HG03045 (cell line): ENCODE data around the gene FMO4.
A peak's percentile ranks its signal among the peaks of the same experiment; 100 is the strongest.
"Not testable (repeated sequence)": the region's sequence is repeated elsewhere in the genome, so short reads cannot be mapped to it uniquely, and the experiment has no call there.

Experiments
- ATAC-seq: cut with Tn5 transposase; IDR thresholded peaks from one replicate; pipeline ENCODE4 v1.9.1; 2021; ENCODE audit warnings: mild to moderate bottlenecking, moderate library complexity; ENCODE audit not compliant: unreplicated experiment

Gene FMO4, protein sequence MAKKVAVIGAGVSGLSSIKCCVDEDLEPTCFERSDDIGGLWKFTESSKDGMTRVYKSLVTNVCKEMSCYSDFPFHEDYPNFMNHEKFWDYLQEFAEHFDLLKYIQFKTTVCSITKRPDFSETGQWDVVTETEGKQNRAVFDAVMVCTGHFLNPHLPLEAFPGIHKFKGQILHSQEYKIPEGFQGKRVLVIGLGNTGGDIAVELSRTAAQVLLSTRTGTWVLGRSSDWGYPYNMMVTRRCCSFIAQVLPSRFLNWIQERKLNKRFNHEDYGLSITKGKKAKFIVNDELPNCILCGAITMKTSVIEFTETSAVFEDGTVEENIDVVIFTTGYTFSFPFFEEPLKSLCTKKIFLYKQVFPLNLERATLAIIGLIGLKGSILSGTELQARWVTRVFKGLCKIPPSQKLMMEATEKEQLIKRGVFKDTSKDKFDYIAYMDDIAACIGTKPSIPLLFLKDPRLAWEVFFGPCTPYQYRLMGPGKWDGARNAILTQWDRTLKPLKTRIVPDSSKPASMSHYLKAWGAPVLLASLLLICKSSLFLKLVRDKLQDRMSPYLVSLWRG

DNA sequence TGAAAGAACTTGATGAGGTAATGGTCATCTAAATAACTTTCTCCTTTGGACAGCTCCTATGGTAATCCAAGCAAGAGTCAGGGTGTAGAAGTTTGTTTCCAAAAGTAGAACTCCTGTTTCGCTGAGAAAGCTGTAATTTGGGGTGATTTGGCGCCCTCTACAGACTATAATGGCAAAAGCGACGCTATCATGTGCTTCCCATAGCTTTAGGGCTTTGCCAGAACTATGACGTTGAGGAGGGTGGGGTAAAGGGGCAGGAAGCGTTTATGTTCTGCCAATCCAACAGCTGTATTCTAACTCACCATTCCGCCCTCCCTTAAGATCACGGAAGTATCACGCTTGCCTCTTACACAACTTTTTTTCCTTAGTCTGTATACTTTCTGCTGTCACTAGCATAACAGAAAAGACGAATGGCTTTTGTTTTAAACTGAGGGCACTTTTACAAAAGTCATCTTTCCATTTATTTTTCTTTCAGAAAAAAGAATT, at the start of gene FMO4:
FMO4 (plus strand) TSS at position 349 of the 486 bp plus-strand sequence. CDS start 5,643 bp downstream, outside the sequence.
- ATAC-seq, result peak; percentile 100

DNA sequence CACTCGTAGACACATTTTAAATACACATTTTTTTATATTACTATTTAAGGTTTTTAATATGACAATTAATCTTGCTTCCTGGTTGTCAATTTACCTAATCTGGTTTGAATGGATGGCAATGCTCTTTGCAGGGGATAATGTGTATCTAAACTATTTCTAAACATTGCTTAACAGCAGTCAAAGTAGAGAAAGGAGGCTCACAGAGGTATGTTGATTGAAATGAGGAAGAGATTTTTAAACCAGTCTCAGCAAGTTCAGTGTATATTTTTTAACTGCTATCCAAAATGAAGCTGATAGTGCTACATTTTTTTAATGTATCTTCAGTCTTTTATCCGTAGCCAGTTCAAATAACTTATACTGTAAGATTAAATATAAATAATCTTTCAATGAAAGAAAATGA, 48.3 kb upstream of the FMO4 start:
- no peak for ATAC-seq

DNA sequence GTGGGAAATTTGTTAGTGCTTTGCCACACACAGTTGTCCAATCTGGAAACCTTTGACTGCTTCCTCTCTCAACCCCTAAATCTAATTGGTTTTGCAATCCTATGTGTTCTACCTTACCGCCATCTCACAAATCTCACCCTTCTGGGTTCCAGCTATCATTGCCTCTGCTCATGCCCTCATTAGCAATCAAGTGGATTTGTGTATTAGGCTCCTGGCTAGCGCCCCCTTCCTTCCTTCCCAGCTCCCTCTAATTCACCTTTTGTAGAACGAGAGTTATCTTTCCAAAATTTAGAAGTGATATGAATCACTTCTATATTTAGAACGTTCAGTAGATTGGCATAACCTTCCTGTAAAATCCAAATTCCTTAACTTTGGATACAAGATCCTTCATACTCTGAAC, 47.1 kb upstream of the FMO4 start:
- ATAC-seq, result no peak

DNA sequence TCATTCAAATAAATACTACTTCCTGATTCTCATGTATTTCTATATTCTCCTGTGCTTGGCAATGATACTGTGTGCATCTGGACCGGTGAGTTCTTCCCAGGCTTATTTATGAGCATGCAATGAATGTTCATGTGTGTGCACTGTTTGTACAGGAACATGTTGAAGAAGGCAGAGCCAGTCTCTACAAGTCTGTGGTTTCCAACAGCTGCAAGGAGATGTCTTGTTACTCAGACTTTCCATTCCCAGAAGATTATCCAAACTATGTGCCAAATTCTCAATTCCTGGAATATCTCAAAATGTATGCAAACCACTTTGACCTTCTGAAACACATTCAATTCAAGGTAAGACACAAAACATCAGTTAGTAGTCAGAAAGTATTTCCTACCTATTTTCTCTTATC, 46.6 kb upstream of the FMO4 start:
- ATAC-seq, result no peak

DNA sequence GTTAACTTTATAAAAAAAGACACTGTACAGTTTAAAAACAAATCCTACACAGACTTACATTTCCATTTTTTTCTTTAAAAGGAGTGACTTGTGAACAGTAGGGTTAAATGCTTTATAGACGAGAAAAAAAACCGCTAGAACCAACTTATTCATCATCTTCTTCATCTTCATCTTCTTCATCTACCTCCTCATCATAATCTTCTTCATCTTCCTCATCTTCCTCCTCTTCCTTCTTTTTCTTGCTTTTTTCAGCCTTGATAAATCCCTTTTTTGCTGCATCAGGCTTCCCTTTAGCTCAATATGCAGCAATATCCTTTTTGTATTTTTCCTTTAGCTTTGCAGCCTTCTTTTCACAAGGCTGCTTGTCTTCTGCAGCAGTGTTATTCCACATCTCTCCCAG, 43.2 kb upstream of the FMO4 start:
- ATAC-seq, result no peak

DNA sequence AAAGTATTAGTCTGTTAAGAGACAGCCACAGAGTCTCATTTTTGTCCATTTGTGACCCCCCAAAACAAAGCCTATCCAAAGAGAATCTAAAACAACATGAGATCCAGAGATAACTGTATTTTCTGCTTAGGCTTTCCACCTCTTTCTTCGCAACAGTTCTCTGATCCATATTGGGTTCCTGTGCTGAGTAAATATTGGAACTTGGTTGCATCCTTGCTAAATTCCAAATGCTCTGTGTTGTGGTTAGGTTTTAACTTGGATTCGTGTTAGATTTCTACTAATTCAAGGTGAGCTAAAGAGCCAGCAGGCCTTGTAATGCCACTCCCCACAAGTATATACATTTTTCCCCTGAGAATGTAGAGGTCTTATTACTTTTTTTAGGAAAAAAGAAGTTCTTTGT, 36.4 kb upstream of the FMO4 start:
- no peak for ATAC-seq

DNA sequence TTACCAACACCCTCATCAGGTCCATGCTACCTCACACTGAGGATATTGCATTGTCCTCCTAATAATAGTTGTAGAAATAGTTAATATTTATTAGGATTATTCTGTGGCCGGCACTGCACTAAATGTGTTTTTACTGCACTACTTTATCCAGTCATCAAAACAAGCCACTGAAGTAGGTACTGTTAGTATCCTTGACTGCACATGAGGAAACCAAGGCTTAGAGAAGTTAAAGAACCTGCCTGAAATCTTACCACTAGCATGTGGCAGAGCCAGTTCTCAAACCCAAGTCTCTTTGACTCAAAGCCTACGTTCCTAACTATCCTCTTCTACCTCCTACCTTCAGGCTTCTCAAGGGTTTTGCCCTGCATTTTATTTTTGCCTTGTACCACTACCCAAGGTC, 34.7 kb upstream of the FMO4 start:
- no peak for ATAC-seq

DNA sequence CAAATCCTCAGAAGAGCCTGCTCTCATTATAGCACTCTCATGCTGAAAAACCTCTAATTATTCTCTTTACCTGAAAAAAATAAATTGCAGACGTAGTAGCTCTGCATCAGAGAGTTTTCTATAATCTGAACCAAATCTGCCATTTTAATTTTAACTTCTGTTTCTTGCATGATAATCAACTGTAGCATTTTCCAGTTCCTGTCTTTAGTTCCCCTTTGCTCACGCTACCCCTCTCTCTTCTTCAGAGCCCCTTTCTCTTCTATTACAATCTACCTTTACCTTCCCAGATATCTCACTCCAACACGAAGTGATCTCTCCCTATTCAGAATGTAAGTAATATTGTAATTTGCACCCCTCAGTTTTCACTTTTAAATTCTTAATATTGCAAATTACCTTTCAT, 34.3 kb upstream of the FMO4 start:
- ATAC-seq, result no peak

DNA sequence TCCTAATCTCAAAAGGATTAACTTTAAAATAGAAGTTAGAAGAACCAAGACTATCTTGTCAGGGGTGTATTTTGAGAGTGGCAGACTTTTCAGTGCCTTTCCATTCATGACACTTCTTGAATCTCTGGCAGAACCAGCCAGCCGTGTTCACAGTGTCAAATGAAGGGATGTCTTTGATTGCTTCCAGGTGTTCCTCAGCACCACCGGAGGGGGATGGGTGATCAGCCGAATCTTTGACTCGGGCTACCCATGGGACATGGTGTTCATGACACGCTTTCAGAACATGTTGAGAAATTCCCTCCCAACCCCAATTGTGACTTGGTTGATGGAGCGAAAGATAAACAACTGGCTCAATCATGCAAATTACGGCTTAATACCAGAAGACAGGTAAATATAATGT, 33.4 kb upstream of the FMO4 start:
- no peak for ATAC-seq

DNA sequence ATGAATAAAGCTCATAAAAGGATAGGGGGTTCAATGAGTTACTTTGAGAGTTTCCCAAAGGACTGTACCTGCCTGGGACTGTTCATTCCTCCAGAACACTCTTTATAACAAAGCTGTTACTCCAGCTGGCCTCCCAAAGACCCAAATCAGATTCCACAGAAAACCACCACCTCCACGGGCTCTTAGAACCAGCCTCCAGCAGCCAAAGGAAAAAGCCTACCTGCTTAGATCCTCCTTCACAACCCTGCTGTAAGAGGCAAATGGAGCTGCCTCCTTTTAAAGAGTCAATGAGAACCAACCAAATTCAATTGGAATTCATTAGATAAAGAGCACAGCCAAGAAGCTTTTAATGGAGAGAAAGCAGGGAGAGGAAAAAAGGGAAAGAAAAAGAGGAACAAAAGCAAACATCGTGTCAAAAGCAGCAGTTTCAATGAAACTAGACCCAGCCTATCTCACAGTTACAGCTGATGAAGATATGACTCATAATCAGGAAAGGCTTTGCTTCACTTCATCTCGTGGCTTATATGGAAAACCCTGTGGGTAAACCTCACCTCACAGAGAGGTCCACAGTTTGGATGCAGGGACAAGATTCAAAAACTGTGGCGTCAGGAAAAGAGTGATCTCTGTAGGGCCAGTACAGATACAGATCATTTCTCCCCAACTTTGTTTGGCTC, 27.8 kb upstream of the FMO4 start:
- ATAC-seq, result no peak

DNA sequence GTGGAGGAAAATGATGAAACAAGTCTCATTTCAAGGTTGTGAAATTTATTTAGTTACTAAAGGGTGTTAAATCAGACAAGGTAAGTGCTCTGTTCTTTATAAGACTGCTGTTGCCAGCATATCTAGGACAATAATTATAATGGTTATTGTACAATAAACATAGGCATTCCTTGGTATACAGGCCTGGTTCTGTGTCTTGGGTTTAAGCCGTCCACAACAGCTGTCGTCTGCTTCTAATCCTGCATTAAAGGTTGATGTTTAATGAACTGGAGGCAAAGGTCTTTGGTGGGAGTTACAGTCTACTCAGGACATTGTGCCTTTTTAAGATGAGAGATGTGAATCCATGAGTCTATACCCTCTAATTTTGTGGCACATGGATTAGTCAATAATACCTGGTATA, 23.4 kb upstream of the FMO4 start:
- no peak for ATAC-seq

DNA sequence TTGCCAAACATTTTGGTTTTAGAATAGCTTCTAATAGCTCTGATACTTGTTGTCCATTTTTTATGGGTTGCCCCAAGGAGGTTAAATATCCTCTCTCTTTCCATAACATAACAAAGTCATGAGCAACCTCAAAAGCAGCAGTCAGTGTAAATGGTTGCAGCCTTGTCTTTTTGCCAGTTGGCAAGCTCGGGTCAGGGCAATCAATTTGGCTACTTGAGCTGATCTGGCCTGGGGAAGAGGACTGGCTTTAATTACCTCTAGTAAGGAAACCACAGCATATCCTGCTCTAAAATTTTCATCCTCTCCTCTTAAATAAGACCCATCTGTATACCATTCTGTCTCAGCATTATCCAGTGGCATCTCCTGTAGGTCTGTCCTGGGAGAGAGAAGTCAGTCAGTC, 21.2 kb upstream of the FMO4 start:
- ATAC-seq, result no peak

DNA sequence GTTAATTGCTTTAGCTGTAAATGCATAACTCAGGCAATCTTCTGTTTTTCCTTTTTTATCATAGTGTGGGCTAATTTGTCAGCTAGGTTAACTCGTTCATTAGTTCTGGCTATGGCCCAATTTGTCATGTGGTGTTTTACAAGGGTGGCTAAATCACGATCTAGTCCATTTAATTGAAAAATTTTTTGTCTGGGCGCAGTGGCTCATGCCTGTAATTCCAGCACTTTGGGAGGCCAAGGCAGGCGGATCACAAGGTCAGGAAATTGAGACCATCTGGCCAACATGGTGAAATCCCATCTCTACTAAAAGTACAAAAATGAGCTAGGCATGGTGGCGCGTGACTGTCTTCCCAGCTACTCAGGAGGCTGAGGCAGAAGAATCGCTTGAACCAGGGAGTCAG, 18.6 kb upstream of the FMO4 start:
- not testable (repeated sequence) for ATAC-seq

DNA sequence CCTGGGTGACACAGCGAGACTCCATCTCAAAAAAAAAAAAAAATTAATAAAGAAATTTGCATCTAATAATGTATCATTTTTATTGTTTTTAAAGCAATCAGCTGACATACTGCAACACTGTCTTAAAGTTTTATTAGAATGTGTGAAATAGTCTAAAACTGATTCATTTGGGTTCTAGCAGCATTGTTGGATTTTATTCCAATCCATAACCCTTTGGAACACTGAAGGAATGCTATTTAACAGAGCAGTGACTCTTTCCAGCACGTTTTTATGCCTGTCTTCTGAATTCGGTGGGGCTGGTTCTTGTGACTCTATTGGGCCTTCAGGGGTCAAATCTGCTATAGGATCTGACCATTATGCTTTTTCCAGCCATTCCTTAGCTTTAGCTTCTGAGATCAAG, 18.2 kb upstream of the FMO4 start:
- ATAC-seq, result no peak

DNA sequence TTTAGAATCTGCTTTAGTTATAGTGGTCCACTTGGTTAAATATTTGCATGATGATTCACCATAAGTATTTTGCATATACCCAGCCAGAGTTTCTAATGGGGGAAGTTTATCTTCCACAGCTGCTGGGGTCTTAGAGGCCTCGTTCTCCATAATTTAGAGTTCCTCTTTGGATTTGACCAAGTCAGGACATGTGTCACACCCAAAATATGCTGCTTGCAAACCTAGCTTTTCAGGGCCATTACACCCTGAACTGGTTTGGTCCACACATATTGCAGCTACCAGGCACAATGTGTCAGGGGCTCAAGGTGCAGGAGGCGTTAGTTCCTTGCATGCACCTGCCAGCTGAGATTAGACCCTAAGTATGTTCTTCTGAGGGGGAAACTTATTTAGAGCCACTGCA, 17.1 kb upstream of the FMO4 start:
- ATAC-seq, result no peak

DNA sequence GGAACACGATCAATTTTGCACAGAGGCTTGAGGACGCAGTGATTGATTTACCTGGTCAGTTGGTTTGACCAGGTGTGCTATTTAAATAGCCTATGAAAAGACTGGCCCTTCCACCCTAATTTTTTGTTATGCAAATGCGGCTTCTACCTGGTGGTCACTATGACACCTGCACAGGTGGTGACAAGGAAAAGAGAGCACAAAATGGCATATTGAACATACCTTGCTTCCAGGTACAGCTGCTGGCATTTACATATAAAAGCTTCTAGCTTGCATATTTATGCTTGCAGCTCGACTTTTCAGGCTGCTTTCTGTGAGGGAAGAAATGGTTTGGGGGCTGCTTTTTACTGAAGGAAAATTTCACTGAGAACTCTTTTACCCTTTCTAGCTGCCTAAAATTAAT, 15.3 kb upstream of the FMO4 start:
- ATAC-seq, result no peak

DNA sequence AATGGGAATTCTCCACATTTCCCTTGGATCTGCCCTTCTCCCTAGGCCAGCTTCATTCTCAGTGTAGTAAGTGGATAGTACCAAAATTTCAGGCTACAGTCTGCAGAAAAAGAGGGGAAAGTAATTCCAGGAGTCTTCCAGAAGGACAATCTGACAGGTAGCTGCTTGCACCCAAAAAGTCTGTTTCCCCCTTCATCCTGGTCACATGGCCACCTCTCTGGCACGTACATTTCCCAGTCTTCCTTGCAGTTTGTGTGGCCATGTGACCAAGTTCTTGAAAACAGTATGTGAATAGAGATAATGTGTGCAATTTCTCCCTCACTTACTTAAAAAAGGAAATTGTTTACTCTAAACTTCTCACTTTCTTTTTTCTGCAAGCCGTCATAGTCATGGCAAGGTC, 14.6 kb upstream of the FMO4 start:
- ATAC-seq, result no peak

DNA sequence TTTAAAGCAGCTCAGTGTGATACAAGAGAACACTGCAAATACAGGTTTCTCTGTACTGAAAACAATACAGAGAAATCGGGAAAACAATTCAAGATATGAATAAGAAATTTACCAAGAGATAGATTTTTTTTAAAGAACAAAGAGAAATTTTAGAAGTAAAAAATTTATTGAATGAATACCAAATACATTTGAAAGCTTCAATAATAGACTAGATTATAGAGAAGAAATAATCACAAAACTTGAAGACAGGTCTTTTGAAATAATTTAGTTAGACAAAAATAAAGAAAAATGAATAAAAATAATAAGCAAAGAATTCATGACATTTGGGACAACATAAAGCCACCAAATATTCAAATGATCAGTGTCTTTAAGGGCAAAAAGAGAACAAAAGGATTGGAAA, 13.6 kb upstream of the FMO4 start:
- ATAC-seq, result no peak

DNA sequence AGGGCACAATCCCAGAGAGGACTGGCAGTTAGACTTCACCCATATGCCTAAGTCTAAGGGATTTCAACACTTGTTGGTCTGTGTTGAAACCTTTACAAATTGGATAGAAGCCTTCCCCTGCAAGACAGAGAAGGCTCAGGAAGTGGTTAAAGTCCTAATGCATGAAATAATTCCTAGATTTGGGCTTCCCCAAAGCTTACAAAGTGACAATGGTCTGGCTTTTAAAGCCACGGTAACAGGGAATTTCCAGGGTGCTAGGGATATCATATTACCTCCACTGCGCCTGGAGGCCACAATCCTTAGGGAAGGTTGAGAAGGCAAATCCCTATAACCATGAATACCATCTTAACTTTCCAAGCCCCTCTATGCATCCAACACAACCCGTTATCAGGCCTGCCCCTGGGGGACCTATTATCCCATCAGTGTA, 3.3 kb upstream of the FMO4 start:
- no peak for ATAC-seq

DNA sequence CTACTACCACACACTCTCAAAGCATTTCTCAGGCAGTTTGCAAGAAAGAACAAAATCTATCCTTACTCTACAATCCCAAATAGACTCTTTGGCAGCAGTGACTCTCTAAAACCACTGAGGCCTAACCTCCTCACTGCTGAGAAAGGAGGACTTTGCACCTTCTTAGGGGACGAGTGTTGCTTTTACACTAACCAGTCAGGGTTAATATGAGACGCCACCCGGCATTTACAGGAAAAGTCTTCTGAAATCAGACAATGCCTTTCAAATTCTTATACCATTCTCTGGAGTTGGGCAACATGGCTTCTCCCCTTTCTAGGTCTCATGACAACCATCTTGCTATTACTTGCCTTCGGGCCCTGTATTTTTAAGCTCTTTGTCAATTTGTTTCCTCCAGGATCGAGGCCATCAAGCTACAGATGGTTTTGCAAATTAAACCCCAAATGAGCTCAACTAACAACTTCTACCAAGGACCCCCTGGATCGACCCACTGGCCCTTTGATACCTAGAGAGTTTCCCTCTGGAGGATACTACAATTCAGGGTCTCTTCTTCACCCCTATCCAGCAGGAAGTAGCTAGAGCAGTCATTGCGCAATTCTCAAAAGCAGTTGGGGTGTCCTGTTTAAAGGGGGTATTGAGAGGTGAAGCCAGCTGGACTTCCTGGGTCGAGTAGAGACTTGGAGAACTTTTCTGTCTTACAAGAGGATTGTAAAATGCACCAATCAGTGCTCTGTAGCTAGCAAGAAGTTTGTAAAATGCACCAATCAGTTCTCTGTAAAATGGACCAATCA, 2.0 kb upstream of the FMO4 start:
- ATAC-seq, result no peak

DNA sequence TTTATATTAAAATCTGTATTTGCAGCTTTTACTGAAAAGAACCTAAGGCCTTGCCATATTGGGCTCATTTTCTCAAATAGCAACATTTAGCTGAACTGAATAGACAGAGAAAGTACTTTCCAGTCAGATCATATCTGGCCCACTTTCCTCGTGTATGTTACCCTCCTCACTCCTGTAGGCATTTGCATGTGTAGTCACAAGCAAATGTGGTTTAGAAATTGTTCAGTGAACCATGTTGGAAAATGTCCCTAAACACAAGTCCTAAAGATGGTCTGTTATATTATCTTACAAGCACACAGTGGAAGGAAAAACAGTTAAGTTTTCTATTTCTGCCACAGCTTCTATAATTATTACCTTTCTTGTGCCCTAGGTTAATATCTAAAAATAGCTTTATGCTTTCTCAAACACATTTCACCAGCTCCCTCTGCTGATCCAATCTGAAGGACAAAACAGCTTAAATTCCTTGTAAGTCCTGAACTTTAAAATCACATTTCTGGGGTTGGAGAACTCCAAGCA, 606 bp upstream of the FMO4 start:
- ATAC-seq, result peak; percentile 25
